SU-DHL-6 (cell line): ENCODE results near the gene CLASP1.

Experiments
- H2AFZ ChIP-seq: fragments of 200-600 bp; sonication (generic); 2 replicates; pipeline ENCODE4 v1.6.1; 2014; ENCODE audit warnings: low read depth, mild to moderate bottlenecking, moderate library complexity, mixed read lengths, antibody characterized with exemption, low read length; ENCODE audit not compliant: severe bottlenecking
- H3F3A ChIP-seq: fragments of 200-600 bp; shearing (Covaris generic); 2 replicates; pipeline ENCODE4 v1.6.0; 2016; ENCODE audit warnings: antibody characterized with exemption, mild to moderate bottlenecking; ENCODE audit not compliant: insufficient read depth
- H3K27ac ChIP-seq: fragments of 200-600 bp; sonication (generic); 2 replicates; pipeline ENCODE4 v1.5.1; 2016; ENCODE audit warnings: low read depth, mild to moderate bottlenecking, low read length, moderate library complexity, mixed read lengths
- H3K27me3 ChIP-seq: fragments of 200-600 bp; sonication (generic), shearing (Covaris generic); 2 replicates; pipeline ENCODE4 v1.6.0; 2014; ENCODE audit warnings: mild to moderate bottlenecking, low read length
- H3K36me3 ChIP-seq: fragments of 200-600 bp; sonication (generic); 2 replicates; pipeline ENCODE4 v1.6.1; 2014; ENCODE audit warnings: mild to moderate bottlenecking, low read length, mixed read lengths
- H3K4me2 ChIP-seq: fragments of 300-600, 200-600 bp; shearing (Covaris generic), sonication (generic); 2 replicates; pipeline ENCODE4 v1.6.0; 2014; ENCODE audit warnings: low read length, low read depth, mild to moderate bottlenecking; ENCODE audit not compliant: poor library complexity, severe bottlenecking
- H3K4me3 ChIP-seq: fragments of 200-600 bp; sonication (generic); 2 replicates; pipeline ENCODE4 v1.5.1; 2014; ENCODE audit warnings: antibody characterized with exemption, low read length, mild to moderate bottlenecking, mixed read lengths; ENCODE audit not compliant: insufficient read depth, poor library complexity, severe bottlenecking
- H3K79me2 ChIP-seq: fragments of 200-600 bp; sonication (generic); 2 replicates; pipeline ENCODE4 v1.6.1; 2014; ENCODE audit warnings: mild to moderate bottlenecking, low read length, moderate library complexity; ENCODE audit not compliant: insufficient read depth
- H3K9ac ChIP-seq: fragments of 200-600 bp; sonication (generic); 2 replicates; pipeline ENCODE4 v1.7.0; 2014; ENCODE audit warnings: mild to moderate bottlenecking, low read length
- H3K9me2 ChIP-seq: fragments of 200-600 bp; sonication (generic); replicated peaks from 2 replicates; pipeline ENCODE4 v1.6.1; 2014; ENCODE audit warnings: low read length; ENCODE audit not compliant: insufficient read depth
- H3K9me3 ChIP-seq: fragments of 200-600 bp; sonication (generic); 2 replicates; pipeline ENCODE4 v1.6.1; 2014; ENCODE audit warnings: low read length, mixed read lengths; ENCODE audit not compliant: insufficient read depth
- H4K20me1 ChIP-seq: fragments of 200-600 bp; sonication (generic); 2 replicates; pipeline ENCODE4 v1.6.1; 2014; ENCODE audit warnings: low read depth, mild to moderate bottlenecking, antibody characterized with exemption, low read length, moderate library complexity, mixed read lengths
- EZH2phosphoT487 ChIP-seq: fragments of 200-600 bp; sonication (generic), shearing (Covaris generic); conservative IDR thresholded peaks from 2 replicates; pipeline ENCODE4 v1.6.1; 2018; ENCODE audit warnings: mild to moderate bottlenecking, antibody characterized with exemption, low read length, moderate library complexity, mixed read lengths
- TF ChIP-seq, protein P1 (sequence below): fragments of 200-600 bp; sonication (generic); IDR thresholded peaks from one replicate; pipeline ENCODE4 v1.5.1; 2017; ENCODE audit warnings: antibody characterized with exemption, mild to moderate bottlenecking, low read length, moderate library complexity; ENCODE audit not compliant: insufficient read depth, poor library complexity, severe bottlenecking

The CLASP1 gene

DNA sequence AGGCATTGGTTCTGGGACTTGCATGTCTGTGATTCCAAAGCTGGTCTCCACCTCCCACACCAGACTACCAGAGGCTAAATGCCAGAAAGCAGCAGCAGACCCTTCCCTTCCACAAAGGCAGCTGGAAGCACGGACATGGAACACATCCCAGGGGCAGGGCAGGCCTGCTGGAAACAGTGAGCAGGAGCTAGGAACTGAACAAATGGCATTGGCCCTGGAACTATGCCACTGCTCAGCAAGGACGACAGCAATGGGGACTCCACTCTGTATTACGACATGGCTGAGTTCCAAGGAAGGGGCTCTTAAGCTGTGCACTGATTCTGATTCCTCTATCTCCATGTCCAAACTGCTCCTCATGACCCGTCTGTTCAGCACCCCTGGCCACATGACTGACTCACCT is 286.5 kb downstream of the CLASP1 start:
- Histone ChIP-seq H3K27ac (no peak overlapping the region), H3K79me2 (no peaks in the 10 kb centered on the region), H3K27me3 (no peaks in the 10 kb centered on the region), H3F3A (no peaks in the 10 kb centered on the region), H4K20me1 (no peaks in the 10 kb centered on the region), H3K4me3 (no peak overlapping the region), H3K9me3 (no peaks in the 10 kb centered on the region), H2AFZ (no peak overlapping the region), H3K4me2 (no peak overlapping the region), H3K36me3 (0 out of 2 replicates have a peak, but pooled peaks cover 6% of the 10 kb centered on the region), H3K9ac (no peak overlapping the region), H3K9me2 (no peaks in the 10 kb centered on the region)
- no peak for TF ChIP-seq EZH2phosphoT487
- TF ChIP-seq, protein P1, sequence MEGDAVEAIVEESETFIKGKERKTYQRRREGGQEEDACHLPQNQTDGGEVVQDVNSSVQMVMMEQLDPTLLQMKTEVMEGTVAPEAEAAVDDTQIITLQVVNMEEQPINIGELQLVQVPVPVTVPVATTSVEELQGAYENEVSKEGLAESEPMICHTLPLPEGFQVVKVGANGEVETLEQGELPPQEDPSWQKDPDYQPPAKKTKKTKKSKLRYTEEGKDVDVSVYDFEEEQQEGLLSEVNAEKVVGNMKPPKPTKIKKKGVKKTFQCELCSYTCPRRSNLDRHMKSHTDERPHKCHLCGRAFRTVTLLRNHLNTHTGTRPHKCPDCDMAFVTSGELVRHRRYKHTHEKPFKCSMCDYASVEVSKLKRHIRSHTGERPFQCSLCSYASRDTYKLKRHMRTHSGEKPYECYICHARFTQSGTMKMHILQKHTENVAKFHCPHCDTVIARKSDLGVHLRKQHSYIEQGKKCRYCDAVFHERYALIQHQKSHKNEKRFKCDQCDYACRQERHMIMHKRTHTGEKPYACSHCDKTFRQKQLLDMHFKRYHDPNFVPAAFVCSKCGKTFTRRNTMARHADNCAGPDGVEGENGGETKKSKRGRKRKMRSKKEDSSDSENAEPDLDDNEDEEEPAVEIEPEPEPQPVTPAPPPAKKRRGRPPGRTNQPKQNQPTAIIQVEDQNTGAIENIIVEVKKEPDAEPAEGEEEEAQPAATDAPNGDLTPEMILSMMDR = no peak

DNA sequence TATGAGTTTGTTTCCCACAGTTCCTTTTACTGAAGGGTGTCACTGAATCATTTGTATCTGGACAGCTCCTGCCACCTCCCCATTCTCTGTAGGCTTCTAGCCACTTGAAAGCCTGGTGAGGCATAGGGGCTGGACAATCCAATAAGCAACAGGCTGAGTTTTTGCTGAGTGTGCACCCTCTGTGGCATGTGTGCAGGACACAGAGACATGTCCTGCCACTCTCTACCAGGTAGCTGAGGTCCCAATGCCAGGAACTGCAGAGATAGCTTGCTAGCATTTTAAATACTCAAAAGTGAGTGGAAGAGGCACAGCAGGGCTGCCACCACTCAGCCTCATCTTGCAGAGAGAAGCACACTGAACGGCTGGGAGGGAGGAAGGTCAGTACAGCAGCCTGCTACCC is 287.0 kb downstream of the CLASP1 start:
- Histone ChIP-seq H3K9me3 (no peaks in the 10 kb centered on the region), H3K4me3 (no peak overlapping the region), H3K9ac (no peak overlapping the region), H3K36me3 (0 out of 2 replicates have a peak, but pooled peaks cover 6% of the 10 kb centered on the region), H3K27ac (no peak overlapping the region), H3K79me2 (no peaks in the 10 kb centered on the region), H3F3A (no peaks in the 10 kb centered on the region), H4K20me1 (no peaks in the 10 kb centered on the region), H3K9me2 (no peaks in the 10 kb centered on the region), H3K27me3 (no peaks in the 10 kb centered on the region), H2AFZ (no peak overlapping the region), H3K4me2 (no peak overlapping the region)
- TF ChIP-seq, protein P1 = no peak
- TF ChIP-seq EZH2phosphoT487 = no peak

- no peak overlapping the region for H3K4me3 ChIP-seq
- 0 out of 2 replicates have a peak, but pooled peaks cover 6% of the 10 kb centered on the region for H3K36me3 ChIP-seq
- TF ChIP-seq EZH2phosphoT487 = no peak
These were observed 288.5 kb downstream of the CLASP1 start for GRCh38 chr2:121360566-121361300.

More at GRCh38 chr2:121360566-121361300, 288.5 kb downstream of the CLASP1 start:
- no peak overlapping the region for H2AFZ ChIP-seq
- no peak overlapping the region for H3K9ac ChIP-seq
- no peaks in the 10 kb centered on the region for H3F3A ChIP-seq
- no peaks in the 10 kb centered on the region for H3K9me3 ChIP-seq
- H3K27ac ChIP-seq = no peak overlapping the region
- no peaks in the 10 kb centered on the region for H4K20me1 ChIP-seq
- H3K9me2 ChIP-seq = no peaks in the 10 kb centered on the region
- no peaks in the 10 kb centered on the region for H3K27me3 ChIP-seq
- no peak overlapping the region for H3K4me2 ChIP-seq
- H3K79me2 ChIP-seq = no peaks in the 10 kb centered on the region
